GM12878 (cell line): ENCODE results near the gene MDGA2.

Experiments used
- BACH1 ChIP-seq: fragments of 450-650 bp; IDR thresholded peaks from 2 replicates; pipeline ENCODE4 v1.6.1; 2017; ENCODE audit warnings: mild to moderate bottlenecking, borderline replicate concordance
- CHD2 ChIP-seq: IDR thresholded peaks from 2 replicates; pipeline ENCODE4 v1.6.1; 2011; ENCODE audit warnings: low read depth, low read length, improper control_type of control experiment, borderline replicate concordance
- EZH2 ChIP-seq: IDR thresholded peaks from 2 replicates; pipeline ENCODE4 v1.6.1; 2012; ENCODE audit warnings: low read depth, mild to moderate bottlenecking, control low read depth, inconsistent platforms, low read length, borderline replicate concordance; ENCODE audit not compliant: control insufficient read depth
- FOS ChIP-seq: IDR thresholded peaks from 3 replicates; pipeline ENCODE4 v1.6.1; 2011; ENCODE audit warnings: borderline replicate concordance; ENCODE audit not compliant: insufficient read length; ENCODE audit errors: extremely low read depth
- NR2C1 ChIP-seq: fragments of 450-650 bp; IDR thresholded peaks from 2 replicates; pipeline ENCODE4 v1.6.1; 2017; ENCODE audit warnings: antibody characterized with exemption, mild to moderate bottlenecking, moderate library complexity
- POLR2AphosphoS2 ChIP-seq: IDR thresholded peaks from 2 replicates; pipeline ENCODE4 v1.6.1; 2011; ENCODE audit warnings: low read depth, mild to moderate bottlenecking, low read length, improper control_type of control experiment, moderate library complexity
- SUPT20H ChIP-seq: IDR thresholded peaks from 2 replicates; pipeline ENCODE4 v1.6.1; 2011; ENCODE audit warnings: low read depth, mild to moderate bottlenecking, low read length, moderate library complexity, borderline replicate concordance; ENCODE audit not compliant: control insufficient read depth
- TF ChIP-seq, protein P1 (sequence below), 3 experiments: IDR thresholded peaks in 2 of 3; conservative IDR thresholded peaks in 1 of 3; 2 replicates each; pipeline ENCODE4 v1.5.1; 2011; ENCODE audit warnings: low read depth in 3 of 3, low read length in 3 of 3, mild to moderate bottlenecking in 3 of 3, control low read depth in 2 of 3, moderate library complexity in 2 of 3, inconsistent platforms in 1 of 3, mixed read lengths in 1 of 3; ENCODE audit not compliant: control insufficient read depth in 2 of 3, insufficient read depth in 1 of 3; ENCODE audit errors: extremely low read depth in 1 of 3
- TF ChIP-seq, protein P2 (sequence below): fragments of 450-650 bp; IDR thresholded peaks from 2 replicates; pipeline ENCODE4 v1.6.1; 2018; ENCODE audit warnings: mild to moderate bottlenecking, low read depth, moderate library complexity; ENCODE audit not compliant: partially characterized antibody

DNA sequence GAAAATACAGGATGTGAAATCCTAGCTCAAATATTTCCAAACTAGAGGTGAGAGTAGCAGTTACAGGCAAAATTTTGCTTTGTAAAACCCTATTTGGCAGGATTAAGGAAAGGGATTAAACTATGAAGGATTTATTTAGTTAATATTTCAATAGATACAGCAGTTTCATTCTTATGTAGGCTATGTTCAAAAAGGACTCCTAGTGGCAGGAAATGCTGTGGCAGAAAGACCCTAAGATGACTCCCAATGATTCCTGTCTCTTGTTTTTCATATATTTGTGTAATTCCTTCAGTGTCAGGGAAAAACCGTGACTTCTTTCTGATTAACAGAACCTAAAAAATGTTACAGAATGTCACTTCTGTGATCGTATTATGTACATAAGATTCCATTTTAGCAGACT, 724.3 kb downstream of the MDGA2 start:
- TF ChIP-seq POLR2AphosphoS2, result no peak
- TF ChIP-seq EZH2, result no peak
- TF ChIP-seq, protein P1, sequence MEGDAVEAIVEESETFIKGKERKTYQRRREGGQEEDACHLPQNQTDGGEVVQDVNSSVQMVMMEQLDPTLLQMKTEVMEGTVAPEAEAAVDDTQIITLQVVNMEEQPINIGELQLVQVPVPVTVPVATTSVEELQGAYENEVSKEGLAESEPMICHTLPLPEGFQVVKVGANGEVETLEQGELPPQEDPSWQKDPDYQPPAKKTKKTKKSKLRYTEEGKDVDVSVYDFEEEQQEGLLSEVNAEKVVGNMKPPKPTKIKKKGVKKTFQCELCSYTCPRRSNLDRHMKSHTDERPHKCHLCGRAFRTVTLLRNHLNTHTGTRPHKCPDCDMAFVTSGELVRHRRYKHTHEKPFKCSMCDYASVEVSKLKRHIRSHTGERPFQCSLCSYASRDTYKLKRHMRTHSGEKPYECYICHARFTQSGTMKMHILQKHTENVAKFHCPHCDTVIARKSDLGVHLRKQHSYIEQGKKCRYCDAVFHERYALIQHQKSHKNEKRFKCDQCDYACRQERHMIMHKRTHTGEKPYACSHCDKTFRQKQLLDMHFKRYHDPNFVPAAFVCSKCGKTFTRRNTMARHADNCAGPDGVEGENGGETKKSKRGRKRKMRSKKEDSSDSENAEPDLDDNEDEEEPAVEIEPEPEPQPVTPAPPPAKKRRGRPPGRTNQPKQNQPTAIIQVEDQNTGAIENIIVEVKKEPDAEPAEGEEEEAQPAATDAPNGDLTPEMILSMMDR (IDR thresholded peaks at IDR 0.05 in 2 of 3, conservative IDR thresholded peaks at IDR 0.05 in 1 of 3; ENCODE audit: control insufficient read depth in 2 of 3, extremely low read depth in 1 of 3, insufficient read depth in 1 of 3, low read depth in 3 of 3, low read length in 3 of 3), result no peak
- no peak for TF ChIP-seq CHD2
- no peak for TF ChIP-seq NR2C1
- no peak for TF ChIP-seq FOS
- TF ChIP-seq BACH1, result no peak
- TF ChIP-seq, protein P2, sequence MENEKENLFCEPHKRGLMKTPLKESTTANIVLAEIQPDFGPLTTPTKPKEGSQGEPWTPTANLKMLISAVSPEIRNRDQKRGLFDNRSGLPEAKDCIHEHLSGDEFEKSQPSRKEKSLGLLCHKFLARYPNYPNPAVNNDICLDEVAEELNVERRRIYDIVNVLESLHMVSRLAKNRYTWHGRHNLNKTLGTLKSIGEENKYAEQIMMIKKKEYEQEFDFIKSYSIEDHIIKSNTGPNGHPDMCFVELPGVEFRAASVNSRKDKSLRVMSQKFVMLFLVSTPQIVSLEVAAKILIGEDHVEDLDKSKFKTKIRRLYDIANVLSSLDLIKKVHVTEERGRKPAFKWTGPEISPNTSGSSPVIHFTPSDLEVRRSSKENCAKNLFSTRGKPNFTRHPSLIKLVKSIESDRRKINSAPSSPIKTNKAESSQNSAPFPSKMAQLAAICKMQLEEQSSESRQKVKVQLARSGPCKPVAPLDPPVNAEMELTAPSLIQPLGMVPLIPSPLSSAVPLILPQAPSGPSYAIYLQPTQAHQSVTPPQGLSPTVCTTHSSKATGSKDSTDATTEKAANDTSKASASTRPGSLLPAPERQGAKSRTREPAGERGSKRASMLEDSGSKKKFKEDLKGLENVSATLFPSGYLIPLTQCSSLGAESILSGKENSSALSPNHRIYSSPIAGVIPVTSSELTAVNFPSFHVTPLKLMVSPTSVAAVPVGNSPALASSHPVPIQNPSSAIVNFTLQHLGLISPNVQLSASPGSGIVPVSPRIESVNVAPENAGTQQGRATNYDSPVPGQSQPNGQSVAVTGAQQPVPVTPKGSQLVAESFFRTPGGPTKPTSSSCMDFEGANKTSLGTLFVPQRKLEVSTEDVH, result no peak
- no peak for TF ChIP-seq SUPT20H
